Liver (tissue), 3 donors: ENCODE data around the gene GPHN.

Experiments used
- ATF3 ChIP-seq: IDR thresholded peaks from 2 replicates; pipeline ENCODE4 v1.6.1; 2016; ENCODE audit warnings: antibody characterized with exemption
- CTCF ChIP-seq: fragments of 150-350 bp; IDR thresholded peaks from 2 replicates; pipeline ENCODE4 v1.5.1; 2017; ENCODE audit warnings: improper control_type of control experiment, low read depth, low read length; ENCODE audit not compliant: missing input control
- EGR1 ChIP-seq, 2 donors: IDR thresholded peaks; 2 replicates each; pipeline ENCODE4 v1.6.1; 2016 to 2018; ENCODE audit warnings: antibody characterized with exemption in 2 of 2, low read depth in 2 of 2
- FOXA1 ChIP-seq: IDR thresholded peaks from 2 replicates; pipeline ENCODE4 v1.6.1; 2016; ENCODE audit warnings: antibody characterized with exemption
- GABPA ChIP-seq, 2 donors: IDR thresholded peaks in 1 of 2; conservative IDR thresholded peaks in 1 of 2; 2 replicates each; pipeline ENCODE4 v1.6.1; 2016; ENCODE audit warnings: antibody characterized with exemption in 2 of 2, mild to moderate bottlenecking in 1 of 2, moderate library complexity in 1 of 2
- HNF4G ChIP-seq: IDR thresholded peaks from 2 replicates; pipeline ENCODE4 v1.6.1; 2016; ENCODE audit warnings: antibody characterized with exemption
- JUND ChIP-seq, 2 donors: IDR thresholded peaks; 2 replicates each; pipeline ENCODE4 v1.6.1; 2016; ENCODE audit warnings: antibody characterized with exemption in 2 of 2
- MAX ChIP-seq: IDR thresholded peaks from 2 replicates; pipeline ENCODE4 v1.6.1; 2016; ENCODE audit warnings: antibody characterized with exemption
- NR2F2 ChIP-seq: IDR thresholded peaks from 2 replicates; pipeline ENCODE4 v1.6.1; 2016; ENCODE audit warnings: antibody characterized with exemption
- RAD21 ChIP-seq, 2 donors: IDR thresholded peaks; 2 replicates each; pipeline ENCODE4 v1.6.1; 2016; ENCODE audit warnings: antibody characterized with exemption in 2 of 2, mild to moderate bottlenecking in 2 of 2
- REST ChIP-seq: IDR thresholded peaks from 2 replicates; pipeline ENCODE4 v1.6.1; 2016; ENCODE audit warnings: antibody characterized with exemption, mild to moderate bottlenecking
- SP1 ChIP-seq: IDR thresholded peaks from 2 replicates; pipeline ENCODE4 v1.6.1; 2018; ENCODE audit warnings: antibody characterized with exemption, mild to moderate bottlenecking
- donor health status: healthy.
- donor health status: healthy.

- TF ChIP-seq CTCF (no peak), RAD21 (IDR thresholded peaks at IDR 0.05) (no peak), EGR1 (IDR thresholded peaks at IDR 0.05; ENCODE audit: low read depth in 2 of 2) (no peak), ATF3 (no peak), HNF4G (no peak), MAX (no peak), REST (no peak), GABPA (IDR thresholded peaks at IDR 0.05 in 1 of 2, conservative IDR thresholded peaks at IDR 0.05 in 1 of 2) (no peak), SP1 (no peak), FOXA1 (no peak), NR2F2 (no peak), JUND (IDR thresholded peaks at IDR 0.05) (no peak)
Observed at GRCh38 chr14:67186172-67186768, 678.3 kb downstream of the GPHN start.
